GM12878 (cell line): Measurements from ENCODE around the gene B4GALT1. TPM values are rescaled to one million over a fixed set of nuclear protein-coding genes. Genes with fewer than 3 reads are reported as not detected.

ENCODE experiments used
- ATAC-seq: fragments of 200-7000 bp; cut with Tn5 transposase; 3 replicates; pipeline ENCODE4 v1.9.1; 2020; ENCODE audit warnings: mild to moderate bottlenecking, moderate library complexity
- BruUV-seq: library from RNA; stranded (reverse); fragments of 400-500 nt; replicated peaks from 2 replicates; lab custom pipeline; 2021; lab: Mats Ljungman, UMichigan
- CTCF ChIA-PET: fragments of 300-600 bp; sonication (Branson Sonifier 250); formaldehyde crosslinking; extraction: SDS; loops from one replicate; lab custom pipeline; 2021; ENCODE audit warnings: inconsistent platforms; lab: Yijun Ruan, JAX
- POLR2A ChIA-PET: fragments of 350-600 bp; formaldehyde crosslinking; extraction: SDS; loops from one replicate; lab custom pipeline; 2021; ENCODE audit warnings: inconsistent platforms; lab: Charles Lee
- RAD21 ChIA-PET: fragments of 300-600 bp; sonication (Branson Sonifier 250); formaldehyde crosslinking; loops from one replicate; lab custom pipeline; 2023; ENCODE audit warnings: antibody characterized with exemption; ENCODE audit not compliant: unreplicated experiment; lab: Charles Lee
- SMC1A ChIA-PET: fragments of 300-600 bp; sonication (Branson Sonifier 250); formaldehyde crosslinking; loops from one replicate; lab custom pipeline; 2023; ENCODE audit not compliant: unreplicated experiment, uncharacterized antibody; lab: Charles Lee
- DNase-seq: peaks from one replicate; pipeline ENCODE4 v3.0.0-alpha.2; 2011; ENCODE audit warnings: low read depth, low spot score
- FAIRE-seq: peaks from 3 replicates; lab custom pipeline; 2011; peaks lifted over from hg19 to GRCh38; lab: Jason Lieb, UNC
- H2AFZ ChIP-seq: 2 replicates; pipeline ENCODE4 v1.6.0; 2011; ENCODE audit warnings: low read depth, low read length, control low read depth; ENCODE audit not compliant: control insufficient read depth
- H3K27ac ChIP-seq: 2 replicates; pipeline ENCODE4 v1.5.1; 2011; ENCODE audit warnings: control low read depth; ENCODE audit not compliant: control insufficient read depth, insufficient read depth
- H3K27me3 ChIP-seq, 2 experiments: replicated peaks in 1 of 2; 2 replicates each; pipeline versions ENCODE4 v1.6.0 to v1.6.1; 2011; ENCODE audit warnings: low read length in 1 of 2; ENCODE audit not compliant: control insufficient read depth in 2 of 2, insufficient read depth in 2 of 2
- H3K36me3 ChIP-seq, 2 experiments: 2 replicates each; pipeline ENCODE4 v1.5.1; 2011; ENCODE audit warnings: low read length in 1 of 2; ENCODE audit not compliant: control insufficient read depth in 2 of 2, insufficient read depth in 2 of 2
- H3K4me1 ChIP-seq: 2 replicates; pipeline ENCODE4 v1.6.1; 2011; ENCODE audit warnings: mild to moderate bottlenecking, low read length, moderate library complexity, mixed read lengths; ENCODE audit not compliant: control insufficient read depth, insufficient read depth
- H3K4me2 ChIP-seq: 2 replicates; pipeline ENCODE4 v1.6.0; 2011; ENCODE audit warnings: control low read depth; ENCODE audit not compliant: control insufficient read depth, insufficient read depth
- H3K4me3 ChIP-seq: fragments of 200-600 bp; sonication (generic); 2 replicates; pipeline ENCODE4 v1.5.1; 2016
- H3K79me2 ChIP-seq: 2 replicates; pipeline ENCODE4 v1.6.0; 2011; ENCODE audit warnings: low read length; ENCODE audit not compliant: control insufficient read depth, insufficient read depth
- H3K9ac ChIP-seq: 2 replicates; pipeline ENCODE4 v1.8.0; 2011; ENCODE audit warnings: low read length, control low read depth, mixed read lengths; ENCODE audit not compliant: control insufficient read depth, insufficient read depth
- H3K9me3 ChIP-seq: replicated peaks from 3 replicates; pipeline ENCODE4 v1.5.1; 2011; ENCODE audit warnings: mild to moderate bottlenecking, low read length; ENCODE audit not compliant: control insufficient read depth, insufficient read depth
- H4K20me1 ChIP-seq: 2 replicates; pipeline ENCODE4 v1.6.0; 2011; ENCODE audit not compliant: control insufficient read depth, insufficient read depth
- BACH1 ChIP-seq: fragments of 450-650 bp; IDR thresholded peaks from 2 replicates; pipeline ENCODE4 v1.6.1; 2017; ENCODE audit warnings: mild to moderate bottlenecking, borderline replicate concordance
- CEBPB ChIP-seq, 2 experiments: fragments of 150-350 bp in 1 of 2; IDR thresholded peaks; 2 replicates each; pipeline ENCODE4 v1.6.1; 2012 to 2014; ENCODE audit warnings: low read depth in 2 of 2, low read length in 2 of 2, borderline replicate concordance in 1 of 2, inconsistent platforms in 1 of 2
- CREM ChIP-seq: IDR thresholded peaks from 2 replicates; pipeline ENCODE4 v1.6.1; 2014; ENCODE audit warnings: antibody characterized with exemption, low read depth
- EGR1 ChIP-seq, 2 experiments: IDR thresholded peaks; 1 replicate in 1 of 2; 2 replicates in 1 of 2; pipeline ENCODE4 v1.6.1; 2011 to 2012; ENCODE audit warnings: low read depth in 2 of 2, low read length in 2 of 2, borderline replicate concordance in 1 of 2, mild to moderate bottlenecking in 1 of 2, moderate library complexity in 1 of 2
- KDM1A ChIP-seq: fragments of 200-600 bp; sonication (generic); IDR thresholded peaks from 2 replicates; pipeline ENCODE4 v1.6.1; 2016; ENCODE audit warnings: borderline replicate concordance
- NFIC ChIP-seq: IDR thresholded peaks from 2 replicates; pipeline ENCODE4 v1.6.1; 2012; ENCODE audit warnings: low read depth, mild to moderate bottlenecking, inconsistent platforms, low read length, moderate library complexity
- NR2F1 ChIP-seq: fragments of 450-650 bp; conservative IDR thresholded peaks from 2 replicates; pipeline ENCODE4 v1.6.1; 2017; ENCODE audit warnings: mild to moderate bottlenecking
- RCOR1 ChIP-seq: conservative IDR thresholded peaks from 2 replicates; pipeline ENCODE4 v1.6.1; 2012; ENCODE audit warnings: low read depth, low read length, improper control_type of control experiment
- RELB ChIP-seq: fragments of 450-650 bp; IDR thresholded peaks from 2 replicates; pipeline ENCODE4 v1.6.1; 2017; ENCODE audit warnings: low read depth, mild to moderate bottlenecking, moderate library complexity
- SIN3A ChIP-seq: IDR thresholded peaks from 2 replicates; pipeline ENCODE4 v1.6.1; 2012; ENCODE audit warnings: low read depth, low read length, improper control_type of control experiment
- STAT1 ChIP-seq: fragments of 450-650 bp; conservative IDR thresholded peaks from 2 replicates; pipeline ENCODE4 v1.6.1; 2014; ENCODE audit warnings: antibody characterized with exemption, mild to moderate bottlenecking
- TCF12 ChIP-seq: IDR thresholded peaks from 2 replicates; pipeline ENCODE4 v1.6.1; 2011; ENCODE audit warnings: low read depth, mild to moderate bottlenecking, low read length
- TCF3 ChIP-seq: IDR thresholded peaks from 2 replicates; pipeline ENCODE4 v1.6.1; 2012; ENCODE audit warnings: low read depth, mild to moderate bottlenecking, low read length, borderline replicate concordance; ENCODE audit not compliant: insufficient read depth
- ZNF217 ChIP-seq: fragments of 450-650 bp; IDR thresholded peaks from 2 replicates; pipeline ENCODE4 v1.6.1; 2017; ENCODE audit warnings: antibody characterized with exemption, mild to moderate bottlenecking
- WGBS: methylation state at CpG from one replicate; pipeline ENCODE4 v1.1.6; 2016; ENCODE audit warnings: low lambda C conversion rate; ENCODE audit not compliant: insufficient replicate concordance, insufficient coverage; ENCODE audit errors: missing lambda C conversion rate; 5-methylcytosine and 5-hydroxymethylcytosine counted together
- in situ Hi-C: fragments of 300-500 bp; cut with MboI; formaldehyde crosslinking; loops from 9 replicates; pipeline ENCODE4 v1.14.3; 2018; ENCODE audit warnings: mixed read lengths
- intact Hi-C: fragments of 100-400 bp; cut with micrococcal nuclease; formaldehyde crosslinking; loops from one replicate; pipeline ENCODE4 v1.14.2; 2022; ENCODE audit not compliant: unreplicated experiment
- polyA plus RNA-seq, 11 experiments: library from polyadenylated mRNA; depleted of rRNA in 4 of 11; unstranded in 6 of 11; stranded (reverse) in 5 of 11; fragments of >200 nt; fragmentation: Nextera tagmentation in 4 of 11; fragmentation: Illumina TruSeq in 1 of 11; extraction: Ambion mirVana in 4 of 11; extraction: Trizol in 1 of 11; gene quantifications; 1 replicate in 1 of 11; 2 replicates in 10 of 11; pipeline versions ENCODE4 v1.2.1 to v1.2.3, GENCODE V29; 2011 to 2016; ENCODE audit warnings: inconsistent platforms in 2 of 11, missing spikeins in 2 of 11, low read depth in 1 of 11
- total RNA-seq, 4 experiments: library from RNA; depleted of rRNA in 3 of 4; stranded (reverse); fragments of >200 nt in 3 of 4; fragmentation: Illumina TruSeq in 1 of 4; extraction: Trizol in 1 of 4; gene quantifications; 2 replicates each; pipeline versions ENCODE4 v1.2.1 to v1.2.3, GENCODE V29; 2013 to 2021

B4GALT1 gene
- total and polyA plus RNA-seq, 10 of the 15 experiments (the other 5 are each of a cell fraction or from before 2014, with no cell fraction given) = 12.7 to 79.0 (median 41.0) TPM

GRCh38 chr9:33189331-33189791 lies 22.2 kb upstream of the B4GALT1 start:
- 79% methylated on average over 6 of the region's 6 CpGs for WGBS
- no peaks in the 10 kb centered on the region for H3K36me3 ChIP-seq
- ChIA-PET POLR2A (no interaction called here), RAD21 (interaction anchor here (1.0 kb wide), 1 partner anchor 11 kb away, joined by 4 read pairs; no protein-coding TSS in a partner anchor), SMC1A (interaction anchor here (0.8 to 5.7 kb wide), 4 partner anchors 10 to 37 kb away, joined by 3 to 27 read pairs (median 4); no protein-coding TSS in a partner anchor), CTCF (interaction anchor here (0.7 to 1.6 kb wide), 2 partner anchors 12 to 18 kb away, joined by 3 read pairs; no protein-coding TSS in a partner anchor)
- H3K9ac ChIP-seq = no peak overlapping the region
- no peaks in the 10 kb centered on the region for H3K79me2 ChIP-seq
- no peak for FAIRE-seq
- H3K27me3 ChIP-seq = no peaks in the 10 kb centered on the region
- H3K4me1 ChIP-seq = peaks cover 13% of the 10 kb centered on the region
- intact Hi-C loops = no loop called here
- H3K27ac ChIP-seq = no peak overlapping the region
- DNase-seq = no peak
- no peak overlapping the region for H3K4me2 ChIP-seq
- BruUV-seq = no TSS peak
- no peak overlapping the region for H2AFZ ChIP-seq
- no peak for TF ChIP-seq RELB
- no peak for TF ChIP-seq BACH1
- TF ChIP-seq SIN3A = no peak
- no peak for TF ChIP-seq RCOR1
- TF ChIP-seq KDM1A = no peak
- TF ChIP-seq CREM = no peak
- no peak for TF ChIP-seq NFIC
- TF ChIP-seq CEBPB (IDR thresholded peaks at IDR 0.05; ENCODE audit: borderline replicate concordance in 1 of 2, low read depth in 2 of 2, low read length in 2 of 2) = no peak
- no peak for TF ChIP-seq ZNF217
- TF ChIP-seq EGR1 (IDR thresholded peaks at IDR 0.05; ENCODE audit: borderline replicate concordance in 1 of 2, low read depth in 2 of 2, low read length in 2 of 2) = no peak
- TF ChIP-seq TCF3 = no peak
- TF ChIP-seq TCF12 = no peak
- TF ChIP-seq STAT1 = no peak
- TF ChIP-seq NR2F1 = no peak
- no peaks in the 10 kb centered on the region for H3K9me3 ChIP-seq
- in situ Hi-C loops = no loop called here
- no peak for ATAC-seq
- H3K4me3 ChIP-seq = no peak overlapping the region
- no peaks in the 10 kb centered on the region for H4K20me1 ChIP-seq
